ENCODE results near the gene TMEM255B.

GRCh38 chr13:113864273-113864890, 105.4 kb downstream of the TMEM255B start:
- TF ChIP-seq POLR2A (IDR thresholded peaks at IDR 0.05; ENCODE audit: low read depth, low read length) (no peak), CTCF (conservative IDR thresholded peaks at IDR 0.05; ENCODE audit: low read depth, low read length) (no peak), MAZ (IDR thresholded peaks at IDR 0.05; ENCODE audit: borderline replicate concordance, low read depth, low read length) (no peak), FOS (IDR thresholded peaks at IDR 0.05; ENCODE audit: low read depth, low read length) (no peak), BHLHE40 (IDR thresholded peaks at IDR 0.05; ENCODE audit: low read depth, low read length) (no peak), CEBPB (IDR thresholded peaks at IDR 0.05; ENCODE audit: low read depth, low read length) (0 out of 2 replicates have a peak, but pooled peaks have one; percentile 18), ELK1 (IDR thresholded peaks at IDR 0.05; ENCODE audit: borderline replicate concordance, low read depth, low read length) (no peak), RFX5 (IDR thresholded peaks at IDR 0.05; ENCODE audit: low read depth, low read length) (no peak), RAD21 (IDR thresholded peaks at IDR 0.05; ENCODE audit: low read length) (no peak), SMC3 (IDR thresholded peaks at IDR 0.05; ENCODE audit: low read depth, low read length) (no peak), MAFK (IDR thresholded peaks at IDR 0.05; ENCODE audit: low read depth, low read length) (no peak), USF2 (IDR thresholded peaks at IDR 0.05; ENCODE audit: low read depth, low read length) (no peak)

Measured in IMR-90 (cell line).